ENCODE measurements around the gene PLOD1. TPM values are rescaled to one million over a fixed set of nuclear protein-coding genes. Genes with fewer than 3 reads are reported as not detected.

The PLOD1 gene
- total and polyA plus RNA-seq, 4 donors = 48.0 to 82.9 (median 63.9) TPM

DNA sequence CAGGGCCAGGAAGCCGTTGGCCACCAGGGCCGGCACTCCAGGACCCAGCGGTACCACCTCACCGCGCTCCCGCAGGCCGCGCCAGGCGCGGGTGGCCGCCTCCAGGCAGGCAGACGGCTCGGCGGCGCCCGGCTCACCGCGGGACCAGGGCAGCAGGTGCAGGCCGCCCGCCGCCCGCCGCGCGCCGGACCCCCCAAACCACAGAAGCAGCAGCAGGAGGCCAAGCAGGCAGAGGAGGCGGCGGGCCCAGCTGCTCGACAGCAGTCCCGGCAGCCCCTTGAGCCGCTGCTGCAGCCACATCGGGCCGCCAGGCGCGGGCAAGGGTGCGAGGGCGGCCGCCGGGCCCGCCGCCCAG is 8.6 kb upstream of the PLOD1 start:
- under 1% methylated on average over 41 of the region's 41 CpGs for WGBS
- peak overlapping the region in 2 of 3 donors; percentile 57 to 83 for H3K4me3 ChIP-seq (ENCODE audit: low read depth in 1 of 3, low read length in 3 of 3)
- H3K36me3 ChIP-seq (ENCODE audit: control insufficient read depth in 4 of 4, insufficient read depth in 3 of 4, low read depth in 1 of 4, low read length in 3 of 4) = peaks cover 0 to 9% (median 7%) of the 10 kb centered on the region in 4 donors
- H3K27me3 ChIP-seq (ENCODE audit: control insufficient read depth in 4 of 4, insufficient read depth in 4 of 4, low read length in 3 of 4) = no peaks in the 10 kb centered on the region
- H3K9me3 ChIP-seq (ENCODE audit: control insufficient read depth in 4 of 4, low read length in 3 of 4) = no peaks in the 10 kb centered on the region
- DNase-seq (ENCODE audit: low spot score) = no peak
- H3K4me1 ChIP-seq (ENCODE audit: control insufficient read depth in 4 of 4, insufficient read depth in 4 of 4, low read length in 3 of 4) = peaks cover 3 to 65% (median 48%) of the 10 kb centered on the region in 4 donors
- H3K27ac ChIP-seq (ENCODE audit: low read depth in 1 of 2, low read length in 2 of 2) = no peak overlapping the region
- H3K9ac ChIP-seq (ENCODE audit: low read depth in 1 of 2, low read length in 2 of 2) = no peak overlapping the region
- TF ChIP-seq REST (IDR thresholded peaks at IDR 0.05) (no peak), FOXA2 (IDR thresholded peaks at IDR 0.05) (no peak), FOXA1 (IDR thresholded peaks at IDR 0.05) (no peak), RXRA (IDR thresholded peaks at IDR 0.05) (no peak), SP1 (IDR thresholded peaks at IDR 0.05) (no peak), ZBTB33 (IDR thresholded peaks at IDR 0.05) (no peak), GABPA (IDR thresholded peaks at IDR 0.05 in 1 of 2, conservative IDR thresholded peaks at IDR 0.05 in 1 of 2) (no peak), CTCF (IDR thresholded peaks at IDR 0.05; ENCODE audit: low read depth, low read length, missing input control) (no peak), JUND (IDR thresholded peaks at IDR 0.05) (no peak), HNF4A (conservative IDR thresholded peaks at IDR 0.05) (no peak), EGR1 (IDR thresholded peaks at IDR 0.05; ENCODE audit: low read depth in 2 of 2) (no peak), TAF1 (conservative IDR thresholded peaks at IDR 0.05) (no peak), HNF4G (IDR thresholded peaks at IDR 0.05) (no peak), NR2F2 (IDR thresholded peaks at IDR 0.05) (no peak), RAD21 (IDR thresholded peaks at IDR 0.05) (no peak), YY1 (IDR thresholded peaks at IDR 0.05) (no peak)
- TF ChIP-seq, protein P1, sequence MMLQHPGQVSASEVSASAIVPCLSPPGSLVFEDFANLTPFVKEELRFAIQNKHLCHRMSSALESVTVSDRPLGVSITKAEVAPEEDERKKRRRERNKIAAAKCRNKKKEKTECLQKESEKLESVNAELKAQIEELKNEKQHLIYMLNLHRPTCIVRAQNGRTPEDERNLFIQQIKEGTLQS (IDR thresholded peaks at IDR 0.05) = no peak
- TF ChIP-seq, protein P2, sequence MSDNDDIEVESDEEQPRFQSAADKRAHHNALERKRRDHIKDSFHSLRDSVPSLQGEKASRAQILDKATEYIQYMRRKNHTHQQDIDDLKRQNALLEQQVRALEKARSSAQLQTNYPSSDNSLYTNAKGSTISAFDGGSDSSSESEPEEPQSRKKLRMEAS (IDR thresholded peaks at IDR 0.05) = no peak
